Measurements from ENCODE around the gene MROH2A. TPM values are rescaled to one million over a fixed set of nuclear protein-coding genes. Genes with fewer than 3 reads are reported as not detected.

MROH2A gene
- total RNA-seq, 2 experiments from 2014 or later: not detected

GRCh38 chr2:233830111-233830802, 52.1 kb downstream of the MROH2A start:
- no peak for DNase-seq
- H3K4me1 Mint-ChIP-seq (ENCODE audit: low read depth): no peaks in the 10 kb centered on the region
- no peak overlapping the region for H3K27ac Mint-ChIP-seq
- ATAC-seq: no peak
- H3K4me3 Mint-ChIP-seq: no peak overlapping the region
- ChIA-PET CTCF (no interaction called here), POLR2A (no interaction called here)
- H3K36me3 Mint-ChIP-seq (ENCODE audit: low read depth): peaks cover 16% of the 10 kb centered on the region
- no peaks in the 10 kb centered on the region for H3K9me3 Mint-ChIP-seq (ENCODE audit: insufficient read depth)
- H3K27me3 Mint-ChIP-seq (ENCODE audit: low read depth): peaks cover 8% of the 10 kb centered on the region

- CTCF ChIA-PET: interaction anchor here (1.3 kb wide), 1 partner anchor 19 kb away, joined by 3 read pairs; no protein-coding TSS in a partner anchor
- no peaks in the 10 kb centered on the region for H3K9me3 Mint-ChIP-seq (ENCODE audit: insufficient read depth)
- peaks cover 4% of the 10 kb centered on the region for H3K27me3 Mint-ChIP-seq (ENCODE audit: low read depth)
- H3K36me3 Mint-ChIP-seq (ENCODE audit: low read depth): peaks cover 23% of the 10 kb centered on the region
- POLR2A ChIA-PET: no interaction called here
- ATAC-seq (no peak), DNase-seq (no peak)
- H3K4me3 Mint-ChIP-seq: no peak overlapping the region
- no peak overlapping the region for H3K27ac Mint-ChIP-seq
- no peaks in the 10 kb centered on the region for H3K4me1 Mint-ChIP-seq (ENCODE audit: low read depth)
These were observed 53.0 kb downstream of the MROH2A start for GRCh38 chr2:233831011-233831721.

GRCh38 chr2:233831861-233832260, 53.7 kb downstream of the MROH2A start:
- Mint-ChIP-seq H3K27ac (no peak overlapping the region), H3K4me3 (no peak overlapping the region), H3K9me3 (ENCODE audit: insufficient read depth) (no peaks in the 10 kb centered on the region), H3K36me3 (ENCODE audit: low read depth) (peaks cover 30% of the 10 kb centered on the region), H3K27me3 (ENCODE audit: low read depth) (peaks cover under 1% of the 10 kb centered on the region), H3K4me1 (ENCODE audit: low read depth) (no peaks in the 10 kb centered on the region)
- DNase-seq (no peak), ATAC-seq (no peak)
- ChIA-PET POLR2A (no interaction called here), CTCF (interaction anchor here (1.0 to 1.3 kb wide), 2 partner anchors 18 kb away, joined by 3 read pairs; no protein-coding TSS in a partner anchor)

- H3K4me3 Mint-ChIP-seq: no peak overlapping the region
- no peaks in the 10 kb centered on the region for H3K27me3 Mint-ChIP-seq (ENCODE audit: low read depth)
- peaks cover 34% of the 10 kb centered on the region for H3K36me3 Mint-ChIP-seq (ENCODE audit: low read depth)
- H3K9me3 Mint-ChIP-seq (ENCODE audit: insufficient read depth): no peaks in the 10 kb centered on the region
- ChIA-PET POLR2A (interaction anchor here (1.3 kb wide), 1 partner anchor 12 kb away, joined by 4 read pairs; no protein-coding TSS in a partner anchor), CTCF (interaction anchor here (1.0 to 1.4 kb wide), 3 partner anchors 17 to 25 kb away, joined by 3 to 4 read pairs (median 3); no protein-coding TSS in a partner anchor)
- peaks cover 2% of the 10 kb centered on the region for H3K4me1 Mint-ChIP-seq (ENCODE audit: low read depth)
- DNase-seq (no peak), ATAC-seq (no peak)
- peak overlapping the region; percentile 34 for H3K27ac Mint-ChIP-seq
These were observed 54.3 kb downstream of the MROH2A start for GRCh38 chr2:233832414-233832813.

GRCh38 chr2:233832869-233833311, 54.8 kb downstream of the MROH2A start:
- ChIA-PET POLR2A (interaction anchor here (1.3 kb wide), 1 partner anchor 11 kb away, joined by 4 read pairs; no protein-coding TSS in a partner anchor), CTCF (interaction anchor here (0.5 to 1.4 kb wide), 3 partner anchors 19 to 308 kb away, joined by 3 to 4 read pairs (median 3); no protein-coding TSS in a partner anchor)
- DNase-seq (no peak), ATAC-seq (no peak)
- Mint-ChIP-seq H3K4me1 (ENCODE audit: low read depth) (peaks cover 3% of the 10 kb centered on the region), H3K9me3 (ENCODE audit: insufficient read depth) (no peaks in the 10 kb centered on the region), H3K4me3 (no peak overlapping the region), H3K27me3 (ENCODE audit: low read depth) (no peaks in the 10 kb centered on the region), H3K36me3 (ENCODE audit: low read depth) (peaks cover 38% of the 10 kb centered on the region), H3K27ac (peak overlapping the region; percentile 34)

- Mint-ChIP-seq H3K36me3 (ENCODE audit: low read depth) (peaks cover 43% of the 10 kb centered on the region), H3K4me1 (ENCODE audit: low read depth) (peaks cover 8% of the 10 kb centered on the region), H3K9me3 (ENCODE audit: insufficient read depth) (no peaks in the 10 kb centered on the region), H3K27ac (no peak overlapping the region), H3K4me3 (no peak overlapping the region), H3K27me3 (ENCODE audit: low read depth) (no peaks in the 10 kb centered on the region)
- DNase-seq (no peak), ATAC-seq (no peak)
- CTCF ChIA-PET: interaction anchor here (0.5 to 1.4 kb wide), 2 partner anchors 24 to 308 kb away, joined by 3 to 4 read pairs; no protein-coding TSS in a partner anchor
- POLR2A ChIA-PET: interaction anchor here (1.3 kb wide), 1 partner anchor 11 kb away, joined by 4 read pairs; no protein-coding TSS in a partner anchor
These were observed 55.2 kb downstream of the MROH2A start for GRCh38 chr2:233833345-233833744.

- H3K36me3 Mint-ChIP-seq (ENCODE audit: low read depth): peaks cover 64% of the 10 kb centered on the region
- POLR2A ChIA-PET: no interaction called here
- no peaks in the 10 kb centered on the region for H3K27me3 Mint-ChIP-seq (ENCODE audit: low read depth)
- no peak overlapping the region for H3K27ac Mint-ChIP-seq
- DNase-seq (no peak), ATAC-seq (no peak)
- H3K9me3 Mint-ChIP-seq (ENCODE audit: insufficient read depth): no peaks in the 10 kb centered on the region
- no peak overlapping the region for H3K4me3 Mint-ChIP-seq
- CTCF ChIA-PET: no interaction called here
- H3K4me1 Mint-ChIP-seq (ENCODE audit: low read depth): peaks cover 28% of the 10 kb centered on the region
These were observed 57.4 kb downstream of the MROH2A start for GRCh38 chr2:233835230-233836186.

- Mint-ChIP-seq H3K27ac (no peak overlapping the region), H3K27me3 (ENCODE audit: low read depth) (no peaks in the 10 kb centered on the region), H3K36me3 (ENCODE audit: low read depth) (peaks cover 73% of the 10 kb centered on the region), H3K9me3 (ENCODE audit: insufficient read depth) (no peaks in the 10 kb centered on the region), H3K4me3 (no peak overlapping the region), H3K4me1 (ENCODE audit: low read depth) (peaks cover 37% of the 10 kb centered on the region)
- CTCF ChIA-PET: no interaction called here
- DNase-seq: no peak
- no peak for ATAC-seq
- POLR2A ChIA-PET: interaction anchor here (1.4 kb wide), 1 partner anchor 18 kb away, joined by 3 read pairs; the partner anchor contains the start of gene HJURP
These were observed 58.2 kb downstream of the MROH2A start for GRCh38 chr2:233836359-233836758.

- Mint-ChIP-seq H3K4me3 (no peak overlapping the region), H3K27me3 (ENCODE audit: low read depth) (no peaks in the 10 kb centered on the region), H3K36me3 (ENCODE audit: low read depth) (peaks cover 86% of the 10 kb centered on the region), H3K4me1 (ENCODE audit: low read depth) (peaks cover 47% of the 10 kb centered on the region), H3K27ac (no peak overlapping the region), H3K9me3 (ENCODE audit: insufficient read depth) (no peaks in the 10 kb centered on the region)
- POLR2A ChIA-PET: no interaction called here
- DNase-seq: no peak
- ATAC-seq: no peak
- CTCF ChIA-PET: interaction anchor here (1.9 kb wide), 1 partner anchor 20 kb away, joined by 7 read pairs; no protein-coding TSS in a partner anchor
These were observed 59.6 kb downstream of the MROH2A start for GRCh38 chr2:233837694-233838229.

- peak overlapping the region; percentile 23 for H3K27ac Mint-ChIP-seq
- ATAC-seq (no peak), DNase-seq (no peak)
- no peak overlapping the region for H3K4me3 Mint-ChIP-seq
- no peaks in the 10 kb centered on the region for H3K27me3 Mint-ChIP-seq (ENCODE audit: low read depth)
- H3K4me1 Mint-ChIP-seq (ENCODE audit: low read depth): peaks cover 48% of the 10 kb centered on the region
- peaks cover 90% of the 10 kb centered on the region for H3K36me3 Mint-ChIP-seq (ENCODE audit: low read depth)
- ChIA-PET CTCF (interaction anchor here (1.9 kb wide), 1 partner anchor 19 kb away, joined by 7 read pairs; no protein-coding TSS in a partner anchor), POLR2A (no interaction called here)
- H3K9me3 Mint-ChIP-seq (ENCODE audit: insufficient read depth): no peaks in the 10 kb centered on the region
These were observed 60.1 kb downstream of the MROH2A start for GRCh38 chr2:233838251-233838650.

All from activated CD8-positive, alpha-beta T cell treated with anti-CD3 and anti-CD28 coated beads, Interleukin-2, amount 10 ng/mL, durations not matched to agents 7 days and 5 days (primary cell).